KMS-11 (cell line): ENCODE data around the gene RASD1.

Experiments
- H2AFZ ChIP-seq: fragments of 200-600 bp; sonication (generic); 2 replicates; pipeline ENCODE4 v1.6.1; 2016; ENCODE audit warnings: antibody characterized with exemption, mixed run types, low read depth
- H3K27ac ChIP-seq: fragments of 200-600 bp; sonication (generic); 2 replicates; pipeline ENCODE4 v1.6.1; 2016; ENCODE audit warnings: mild to moderate bottlenecking, mixed run types
- H3K27me3 ChIP-seq: fragments of 200-600 bp; sonication (generic); 2 replicates; pipeline ENCODE4 v1.6.1; 2017; ENCODE audit warnings: mild to moderate bottlenecking, low read depth, mixed run types, moderate library complexity; ENCODE audit not compliant: insufficient read depth
- H3K36me3 ChIP-seq: fragments of 200-600 bp; sonication (generic); 2 replicates; pipeline ENCODE4 v1.6.1; 2017; ENCODE audit warnings: mild to moderate bottlenecking, mixed run types; ENCODE audit not compliant: insufficient read depth
- H3K4me1 ChIP-seq: fragments of 200-600 bp; sonication (generic); 2 replicates; pipeline ENCODE4 v1.6.1; 2016; ENCODE audit warnings: mild to moderate bottlenecking, low read depth, mixed run types; ENCODE audit not compliant: poor library complexity, severe bottlenecking
- H3K4me2 ChIP-seq: fragments of 200-600 bp; sonication (generic); 2 replicates; pipeline ENCODE4 v1.7.0; 2016; ENCODE audit warnings: mild to moderate bottlenecking, mixed run types
- H3K4me3 ChIP-seq: fragments of 200-600 bp; sonication (generic); IDR thresholded peaks from 2 replicates; pipeline ENCODE4 v1.6.1; 2017; ENCODE audit warnings: low read depth, low read length, mixed read lengths; ENCODE audit not compliant: insufficient read depth
- H3K79me2 ChIP-seq: fragments of 200-600 bp; sonication (generic); 2 replicates; pipeline ENCODE4 v1.6.1; 2016; ENCODE audit warnings: low read depth, mixed run types; ENCODE audit not compliant: insufficient read depth
- H3K9ac ChIP-seq: fragments of 200-600 bp; sonication (generic); 2 replicates; pipeline ENCODE4 v1.6.1; 2016; ENCODE audit warnings: mild to moderate bottlenecking, mixed run types
- H4K20me1 ChIP-seq: fragments of 200-600 bp; sonication (generic); 2 replicates; pipeline ENCODE4 v1.6.1; 2016; ENCODE audit warnings: mild to moderate bottlenecking, mixed run types; ENCODE audit not compliant: insufficient read depth
- TF ChIP-seq, protein P1 (sequence below): fragments of 200-600 bp; sonication (generic); conservative IDR thresholded peaks from 2 replicates; pipeline ENCODE4 v1.6.1; 2017; ENCODE audit warnings: low read depth, mild to moderate bottlenecking, antibody characterized with exemption, low read length, moderate library complexity, mixed read lengths

The RASD1 gene

DNA sequence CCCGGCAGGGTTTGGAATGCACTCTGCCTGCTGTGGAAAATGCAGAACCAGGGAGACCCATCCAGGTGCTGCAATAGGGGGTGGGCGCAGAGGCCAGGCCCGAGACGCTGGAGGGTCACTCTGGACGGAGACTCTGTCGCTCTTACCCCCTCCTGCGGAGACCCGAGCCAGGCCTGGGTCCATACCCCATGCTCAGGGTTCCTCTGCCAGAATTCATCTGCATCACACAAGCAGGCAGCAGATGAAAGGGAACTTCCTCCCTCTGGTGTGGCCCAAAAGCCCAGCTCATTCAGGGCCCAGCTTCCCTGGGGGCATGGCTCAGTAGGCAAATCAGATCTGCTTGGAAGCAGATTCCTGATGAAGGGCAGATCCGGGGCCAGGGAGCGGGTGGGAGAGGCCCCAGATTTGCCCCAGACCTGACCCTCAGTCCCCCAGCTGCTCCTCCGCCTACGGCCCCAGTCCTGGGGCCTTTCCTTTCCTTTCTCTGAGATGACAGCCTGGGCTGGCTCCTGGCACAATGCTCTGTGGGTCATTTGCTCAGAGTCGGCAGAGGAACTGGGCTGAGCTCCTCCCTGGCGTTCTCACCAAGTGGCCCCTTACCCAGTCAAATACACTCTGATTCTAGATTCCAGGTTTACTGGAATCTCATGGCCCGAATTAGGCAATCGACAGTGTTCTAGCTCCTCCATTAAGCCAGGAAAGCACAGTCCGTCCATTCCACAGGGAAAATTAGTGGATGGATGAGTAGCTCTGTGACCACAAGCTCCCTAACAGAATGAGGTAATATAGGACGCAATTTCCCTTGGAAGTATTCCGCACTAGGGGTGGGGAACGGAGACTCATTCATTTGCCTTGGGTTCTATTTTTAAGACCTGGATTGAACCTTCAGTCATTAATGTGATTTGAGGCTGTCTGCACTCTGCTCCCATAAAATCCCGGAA, 19.1 kb upstream of the RASD1 start:
- H3K4me3 ChIP-seq, result no peak overlapping the region
- H3K79me2 ChIP-seq, result no peaks in the 10 kb centered on the region
- no peaks in the 10 kb centered on the region for H3K36me3 ChIP-seq
- no peak overlapping the region for H3K27ac ChIP-seq
- TF ChIP-seq, protein P1, sequence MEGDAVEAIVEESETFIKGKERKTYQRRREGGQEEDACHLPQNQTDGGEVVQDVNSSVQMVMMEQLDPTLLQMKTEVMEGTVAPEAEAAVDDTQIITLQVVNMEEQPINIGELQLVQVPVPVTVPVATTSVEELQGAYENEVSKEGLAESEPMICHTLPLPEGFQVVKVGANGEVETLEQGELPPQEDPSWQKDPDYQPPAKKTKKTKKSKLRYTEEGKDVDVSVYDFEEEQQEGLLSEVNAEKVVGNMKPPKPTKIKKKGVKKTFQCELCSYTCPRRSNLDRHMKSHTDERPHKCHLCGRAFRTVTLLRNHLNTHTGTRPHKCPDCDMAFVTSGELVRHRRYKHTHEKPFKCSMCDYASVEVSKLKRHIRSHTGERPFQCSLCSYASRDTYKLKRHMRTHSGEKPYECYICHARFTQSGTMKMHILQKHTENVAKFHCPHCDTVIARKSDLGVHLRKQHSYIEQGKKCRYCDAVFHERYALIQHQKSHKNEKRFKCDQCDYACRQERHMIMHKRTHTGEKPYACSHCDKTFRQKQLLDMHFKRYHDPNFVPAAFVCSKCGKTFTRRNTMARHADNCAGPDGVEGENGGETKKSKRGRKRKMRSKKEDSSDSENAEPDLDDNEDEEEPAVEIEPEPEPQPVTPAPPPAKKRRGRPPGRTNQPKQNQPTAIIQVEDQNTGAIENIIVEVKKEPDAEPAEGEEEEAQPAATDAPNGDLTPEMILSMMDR, result no peak
- no peaks in the 10 kb centered on the region for H4K20me1 ChIP-seq
- no peaks in the 10 kb centered on the region for H3K27me3 ChIP-seq
- no peak overlapping the region for H3K4me2 ChIP-seq
- no peak overlapping the region for H2AFZ ChIP-seq
- no peaks in the 10 kb centered on the region for H3K4me1 ChIP-seq
- no peak overlapping the region for H3K9ac ChIP-seq

- H3K4me3 ChIP-seq, result no peak overlapping the region
- no peaks in the 10 kb centered on the region for H3K36me3 ChIP-seq
- no peak overlapping the region for H3K4me2 ChIP-seq
- H3K9ac ChIP-seq, result no peak overlapping the region
- H3K79me2 ChIP-seq, result no peaks in the 10 kb centered on the region
- H3K27ac ChIP-seq, result no peak overlapping the region
- TF ChIP-seq, protein P1, result no peak
- H2AFZ ChIP-seq, result no peak overlapping the region
- no peaks in the 10 kb centered on the region for H3K27me3 ChIP-seq
- no peaks in the 10 kb centered on the region for H4K20me1 ChIP-seq
- H3K4me1 ChIP-seq, result no peaks in the 10 kb centered on the region
These were observed 18.3 kb upstream of the RASD1 start for GRCh38 chr17:17514361-17514992.

DNA sequence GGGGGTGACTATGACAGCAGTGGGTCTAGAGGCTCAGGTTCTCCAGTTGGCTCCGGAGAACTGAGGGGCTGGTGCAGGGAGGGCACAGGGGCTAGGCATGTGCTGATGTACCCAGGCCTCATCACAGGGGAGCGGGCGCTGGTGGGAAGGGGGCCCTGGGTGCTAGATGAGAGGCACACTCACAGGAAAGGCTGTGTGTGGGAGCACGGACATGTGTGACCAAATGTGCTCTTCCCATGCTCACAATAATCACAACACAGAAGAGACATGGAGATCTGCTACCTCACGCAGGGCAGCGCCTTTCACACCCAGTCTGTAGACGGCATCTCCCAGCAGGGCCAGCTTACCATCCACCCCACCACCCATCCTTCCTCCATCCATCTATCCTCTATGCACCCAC, 17.4 kb upstream of the RASD1 start:
- no peak overlapping the region for H3K27ac ChIP-seq
- H4K20me1 ChIP-seq, result no peaks in the 10 kb centered on the region
- H3K27me3 ChIP-seq, result no peaks in the 10 kb centered on the region
- TF ChIP-seq, protein P1, result no peak
- H3K4me3 ChIP-seq, result no peak overlapping the region
- no peak overlapping the region for H3K9ac ChIP-seq
- no peaks in the 10 kb centered on the region for H3K4me1 ChIP-seq
- no peak overlapping the region for H2AFZ ChIP-seq
- no peaks in the 10 kb centered on the region for H3K79me2 ChIP-seq
- no peak overlapping the region for H3K4me2 ChIP-seq
- H3K36me3 ChIP-seq, result no peaks in the 10 kb centered on the region

DNA sequence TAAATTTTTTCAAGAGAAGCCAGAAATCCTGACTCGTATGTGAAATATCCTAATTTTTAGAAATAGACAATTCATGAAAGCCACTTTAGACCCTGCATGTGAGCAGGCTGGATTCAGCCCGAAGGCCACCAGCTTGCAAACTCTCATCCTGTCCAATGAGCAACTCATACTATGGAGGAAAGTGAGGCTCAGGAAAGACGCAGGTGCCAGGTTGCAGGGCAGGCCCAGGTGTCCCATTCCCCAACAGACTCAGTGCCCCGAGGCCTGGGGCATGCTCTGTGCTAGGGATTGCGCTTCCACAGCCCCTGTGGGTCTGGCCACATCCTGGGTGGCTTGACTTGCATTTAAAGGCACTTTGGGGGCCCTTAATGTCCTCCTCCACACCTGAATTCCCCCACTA, 16.7 kb upstream of the RASD1 start:
- no peaks in the 10 kb centered on the region for H3K79me2 ChIP-seq
- TF ChIP-seq, protein P1, result no peak
- no peaks in the 10 kb centered on the region for H3K36me3 ChIP-seq
- no peaks in the 10 kb centered on the region for H4K20me1 ChIP-seq
- H3K27me3 ChIP-seq, result no peaks in the 10 kb centered on the region
- H3K4me2 ChIP-seq, result no peak overlapping the region
- no peak overlapping the region for H3K9ac ChIP-seq
- no peaks in the 10 kb centered on the region for H3K4me1 ChIP-seq
- no peak overlapping the region for H3K27ac ChIP-seq
- H3K4me3 ChIP-seq, result no peak overlapping the region
- no peak overlapping the region for H2AFZ ChIP-seq
